ENCODE data around the gene CEP20. TPM values are rescaled to one million over a fixed set of nuclear protein-coding genes. Genes with fewer than 3 reads are reported as not detected.

The CEP20 gene
- total RNA-seq, 1 experiment from 2014 or later = 94.3 TPM

DNA sequence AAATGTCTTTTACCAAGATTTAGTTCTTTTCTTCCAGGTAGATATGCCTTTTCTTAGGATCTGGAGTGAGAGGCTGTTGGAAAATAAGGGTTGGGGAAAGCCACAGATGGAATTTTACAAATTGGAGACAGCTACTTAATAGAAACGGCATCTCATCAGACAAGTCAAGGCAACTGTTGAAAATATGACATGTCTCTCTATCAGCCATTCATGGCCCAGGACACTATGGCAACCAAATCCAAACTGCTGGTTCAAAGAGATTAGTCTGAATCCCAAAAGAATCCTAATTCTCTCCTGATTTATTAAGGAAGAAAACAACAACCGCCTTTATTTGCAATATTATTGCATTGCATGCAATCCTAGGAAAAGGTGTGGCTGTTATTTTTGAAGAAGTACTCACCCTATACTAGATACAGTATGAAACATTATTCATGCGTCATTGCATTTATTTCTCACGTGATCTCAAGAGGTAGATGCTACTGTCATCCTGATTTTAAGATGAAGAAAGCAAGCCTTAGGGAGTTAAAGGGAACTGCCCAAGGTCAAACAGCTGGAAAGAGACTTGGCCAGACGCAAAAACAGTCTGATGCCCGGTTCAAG, 12.6 kb upstream of the CEP20 start:
- ChIA-PET POLR2A (no interaction called here), CTCF (interaction anchor here (1.1 kb wide), 1 partner anchor 12 kb away, joined by 4 read pairs; the partner anchor contains the start of gene CEP20)
- no TSS peak for BruUV-seq (replicated peaks)
- Histone ChIP-seq H3K36me3 (ENCODE audit: control insufficient read depth, insufficient read depth, low read length) (no peaks in the 10 kb centered on the region), H3K27ac (ENCODE audit: low read length) (peak overlapping the region; percentile 80), H3K4me3 (ENCODE audit: low read depth in 2 of 2, low read length in 2 of 2) (no peak overlapping the region), H3K27me3 (ENCODE audit: control insufficient read depth, insufficient read depth, low read length) (no peaks in the 10 kb centered on the region), H3K9me3 (ENCODE audit: control insufficient read depth, insufficient read depth, low read depth, low read length) (no peaks in the 10 kb centered on the region), H3K4me1 (ENCODE audit: control insufficient read depth, insufficient read depth, low read length) (peaks cover 29% of the 10 kb centered on the region)
- no peak for DNase-seq (ENCODE audit: low read depth, low spot score)
- TF ChIP-seq, protein P1, sequence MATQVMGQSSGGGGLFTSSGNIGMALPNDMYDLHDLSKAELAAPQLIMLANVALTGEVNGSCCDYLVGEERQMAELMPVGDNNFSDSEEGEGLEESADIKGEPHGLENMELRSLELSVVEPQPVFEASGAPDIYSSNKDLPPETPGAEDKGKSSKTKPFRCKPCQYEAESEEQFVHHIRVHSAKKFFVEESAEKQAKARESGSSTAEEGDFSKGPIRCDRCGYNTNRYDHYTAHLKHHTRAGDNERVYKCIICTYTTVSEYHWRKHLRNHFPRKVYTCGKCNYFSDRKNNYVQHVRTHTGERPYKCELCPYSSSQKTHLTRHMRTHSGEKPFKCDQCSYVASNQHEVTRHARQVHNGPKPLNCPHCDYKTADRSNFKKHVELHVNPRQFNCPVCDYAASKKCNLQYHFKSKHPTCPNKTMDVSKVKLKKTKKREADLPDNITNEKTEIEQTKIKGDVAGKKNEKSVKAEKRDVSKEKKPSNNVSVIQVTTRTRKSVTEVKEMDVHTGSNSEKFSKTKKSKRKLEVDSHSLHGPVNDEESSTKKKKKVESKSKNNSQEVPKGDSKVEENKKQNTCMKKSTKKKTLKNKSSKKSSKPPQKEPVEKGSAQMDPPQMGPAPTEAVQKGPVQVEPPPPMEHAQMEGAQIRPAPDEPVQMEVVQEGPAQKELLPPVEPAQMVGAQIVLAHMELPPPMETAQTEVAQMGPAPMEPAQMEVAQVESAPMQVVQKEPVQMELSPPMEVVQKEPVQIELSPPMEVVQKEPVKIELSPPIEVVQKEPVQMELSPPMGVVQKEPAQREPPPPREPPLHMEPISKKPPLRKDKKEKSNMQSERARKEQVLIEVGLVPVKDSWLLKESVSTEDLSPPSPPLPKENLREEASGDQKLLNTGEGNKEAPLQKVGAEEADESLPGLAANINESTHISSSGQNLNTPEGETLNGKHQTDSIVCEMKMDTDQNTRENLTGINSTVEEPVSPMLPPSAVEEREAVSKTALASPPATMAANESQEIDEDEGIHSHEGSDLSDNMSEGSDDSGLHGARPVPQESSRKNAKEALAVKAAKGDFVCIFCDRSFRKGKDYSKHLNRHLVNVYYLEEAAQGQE (IDR thresholded peaks at IDR 0.05; ENCODE audit: insufficient read depth in 1 of 2, low read depth in 2 of 2, low read length in 1 of 2) = no peak
- TF ChIP-seq SIN3A (IDR thresholded peaks at IDR 0.05; ENCODE audit: borderline replicate concordance, insufficient read depth, low read depth, low read length) (no peak), TCF7L2 (IDR thresholded peaks at IDR 0.05; ENCODE audit: low read depth, low read length) (no peak), POLR2AphosphoS5 (IDR thresholded peaks at IDR 0.05; ENCODE audit: low read depth, low read length) (no peak)
- TF ChIP-seq, protein P2, sequence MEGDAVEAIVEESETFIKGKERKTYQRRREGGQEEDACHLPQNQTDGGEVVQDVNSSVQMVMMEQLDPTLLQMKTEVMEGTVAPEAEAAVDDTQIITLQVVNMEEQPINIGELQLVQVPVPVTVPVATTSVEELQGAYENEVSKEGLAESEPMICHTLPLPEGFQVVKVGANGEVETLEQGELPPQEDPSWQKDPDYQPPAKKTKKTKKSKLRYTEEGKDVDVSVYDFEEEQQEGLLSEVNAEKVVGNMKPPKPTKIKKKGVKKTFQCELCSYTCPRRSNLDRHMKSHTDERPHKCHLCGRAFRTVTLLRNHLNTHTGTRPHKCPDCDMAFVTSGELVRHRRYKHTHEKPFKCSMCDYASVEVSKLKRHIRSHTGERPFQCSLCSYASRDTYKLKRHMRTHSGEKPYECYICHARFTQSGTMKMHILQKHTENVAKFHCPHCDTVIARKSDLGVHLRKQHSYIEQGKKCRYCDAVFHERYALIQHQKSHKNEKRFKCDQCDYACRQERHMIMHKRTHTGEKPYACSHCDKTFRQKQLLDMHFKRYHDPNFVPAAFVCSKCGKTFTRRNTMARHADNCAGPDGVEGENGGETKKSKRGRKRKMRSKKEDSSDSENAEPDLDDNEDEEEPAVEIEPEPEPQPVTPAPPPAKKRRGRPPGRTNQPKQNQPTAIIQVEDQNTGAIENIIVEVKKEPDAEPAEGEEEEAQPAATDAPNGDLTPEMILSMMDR (IDR thresholded peaks at IDR 0.05) = no peak
- intact Hi-C loops (cut with micrococcal nuclease; ENCODE audit: unreplicated experiment) = no loop called here
- no peak for ATAC-seq
- in situ Hi-C loops (cut with HindIII; ENCODE audit: low pct_unique_long_range_greater_than_20kb, low sequenced_read_pairs) = no loop called here

DNA sequence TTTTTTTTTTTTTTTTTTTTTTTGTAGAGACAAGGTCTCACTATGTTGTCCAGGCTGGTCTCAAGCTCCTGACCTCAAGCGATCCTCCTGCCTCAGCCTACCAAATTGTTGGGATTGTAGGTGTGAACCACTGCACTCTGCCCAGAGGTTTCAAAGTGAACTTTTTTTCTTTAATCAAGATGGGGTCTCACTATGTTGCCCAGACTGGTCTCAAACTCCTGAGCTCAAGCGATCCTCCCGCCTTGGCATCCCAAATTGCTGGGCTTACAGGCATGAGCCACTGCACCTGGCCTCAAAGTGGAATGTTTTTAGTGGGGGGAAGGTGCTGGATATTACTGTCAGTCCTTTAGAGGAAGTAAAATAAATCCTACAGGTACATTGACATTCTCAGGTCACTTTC, 12.0 kb upstream of the CEP20 start:
- H3K36me3 ChIP-seq (ENCODE audit: control insufficient read depth, insufficient read depth, low read length) = no peaks in the 10 kb centered on the region
- intact Hi-C loops (cut with micrococcal nuclease; ENCODE audit: unreplicated experiment) = no loop called here
- in situ Hi-C loops (cut with HindIII; ENCODE audit: low pct_unique_long_range_greater_than_20kb, low sequenced_read_pairs) = no loop called here
- TF ChIP-seq, protein P1 (IDR thresholded peaks at IDR 0.05; ENCODE audit: insufficient read depth in 1 of 2, low read depth in 2 of 2, low read length in 1 of 2) = no peak
- TF ChIP-seq, protein P2 (IDR thresholded peaks at IDR 0.05) = no peak
- TF ChIP-seq SIN3A (IDR thresholded peaks at IDR 0.05; ENCODE audit: borderline replicate concordance, insufficient read depth, low read depth, low read length) (no peak), TCF7L2 (IDR thresholded peaks at IDR 0.05; ENCODE audit: low read depth, low read length) (no peak), POLR2AphosphoS5 (IDR thresholded peaks at IDR 0.05; ENCODE audit: low read depth, low read length) (no peak)
- peak overlapping the region; percentile 80 for H3K27ac ChIP-seq (ENCODE audit: low read length)
- no peaks in the 10 kb centered on the region for H3K9me3 ChIP-seq (ENCODE audit: control insufficient read depth, insufficient read depth, low read depth, low read length)
- ChIA-PET CTCF (interaction anchor here (0.6 kb wide), 1 partner anchor 228 kb away, joined by 11 read pairs; no protein-coding TSS in a partner anchor), POLR2A (interaction anchor here (1.0 kb wide), 1 partner anchor 38 kb away, joined by 3 read pairs; no protein-coding TSS in a partner anchor)
- peaks cover 29% of the 10 kb centered on the region for H3K4me1 ChIP-seq (ENCODE audit: control insufficient read depth, insufficient read depth, low read length)
- ATAC-seq (no peak), DNase-seq (ENCODE audit: low read depth, low spot score) (no peak)
- H3K27me3 ChIP-seq (ENCODE audit: control insufficient read depth, insufficient read depth, low read length) = no peaks in the 10 kb centered on the region
- H3K4me3 ChIP-seq (ENCODE audit: low read depth in 2 of 2, low read length in 2 of 2) = no peak overlapping the region
- no TSS peak for BruUV-seq (replicated peaks)
